Mucosa of rectum (tissue), 2 donors: Measurements from ENCODE around the gene RPGRIP1.

Experiments
- H3K27ac ChIP-seq, 2 donors: one replicate each; pipeline ENCODE4 v1.7.0; 2013; ENCODE audit warnings: inconsistent platforms in 2 of 2, low read depth in 2 of 2, low read length in 2 of 2
- H3K27me3 ChIP-seq, 2 donors: one replicate each; pipeline ENCODE4 v1.7.0; 2013; ENCODE audit warnings: low read length in 2 of 2; ENCODE audit not compliant: control insufficient read depth in 2 of 2, insufficient read depth in 2 of 2
- H3K36me3 ChIP-seq, 2 donors: one replicate each; pipeline ENCODE4 v1.7.0; 2013; ENCODE audit warnings: low read length in 2 of 2; ENCODE audit not compliant: control insufficient read depth in 2 of 2, insufficient read depth in 2 of 2
- H3K4me1 ChIP-seq, 2 donors: one replicate each; pipeline ENCODE4 v1.7.0; 2013; ENCODE audit warnings: low read length in 2 of 2, mild to moderate bottlenecking in 1 of 2; ENCODE audit not compliant: control insufficient read depth in 2 of 2, insufficient read depth in 2 of 2
- H3K4me3 ChIP-seq, 2 donors: one replicate each; pipeline ENCODE4 v1.7.0; 2013; ENCODE audit warnings: low read length in 2 of 2
- H3K9ac ChIP-seq, 2 donors: one replicate each; pipeline ENCODE4 v1.7.0; 2013; ENCODE audit warnings: low read length in 2 of 2, low read depth in 1 of 2, mild to moderate bottlenecking in 1 of 2
- H3K9me3 ChIP-seq, 2 donors: one replicate each; pipeline ENCODE4 v1.7.0; 2013; ENCODE audit warnings: low read length in 2 of 2; ENCODE audit not compliant: control insufficient read depth in 2 of 2
- donor health status: healthy.
- donor health status: Normal muscosa, but diverticular disease.

Gene RPGRIP1

GRCh38 chr14:21258005-21258888 lies 21.6 kb upstream of the RPGRIP1 start:
- Histone ChIP-seq H3K36me3 (peaks cover 35 to 70% of the 10 kb centered on the region in 2 donors), H3K27ac (no peak overlapping the region), H3K4me1 (peaks cover 8 to 15% of the 10 kb centered on the region in 2 donors), H3K9ac (no peak overlapping the region), H3K4me3 (no peak overlapping the region), H3K9me3 (no peaks in the 10 kb centered on the region), H3K27me3 (no peaks in the 10 kb centered on the region)

GRCh38 chr14:21258889-21259787 lies 20.7 kb upstream of the RPGRIP1 start:
- Histone ChIP-seq H3K9ac (no peak overlapping the region), H3K36me3 (peaks cover 42 to 72% of the 10 kb centered on the region in 2 donors), H3K9me3 (no peaks in the 10 kb centered on the region)

DNA sequence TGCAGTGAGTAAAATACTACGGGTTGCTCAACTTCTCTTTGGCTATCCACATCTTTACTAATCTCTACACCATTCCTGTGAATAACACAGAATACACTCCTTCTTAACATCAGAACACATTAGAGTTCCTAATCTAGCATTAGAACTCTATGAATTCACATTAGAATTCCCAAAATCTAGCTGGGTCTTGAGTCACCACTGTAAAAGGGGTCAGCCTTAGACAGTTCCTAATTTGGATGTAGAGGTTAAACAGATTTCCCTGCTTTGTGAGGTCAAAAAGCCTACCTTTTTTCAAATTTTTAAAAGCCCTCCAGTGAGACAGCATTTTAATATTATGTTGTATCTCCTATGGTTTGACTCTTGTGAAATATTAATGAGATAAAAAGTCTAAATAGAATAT lies 18.1 kb upstream of the RPGRIP1 start:
- no peak overlapping the region for H3K4me3 ChIP-seq
- peaks cover 23 to 30% of the 10 kb centered on the region in 2 donors for H3K4me1 ChIP-seq
- H3K9ac ChIP-seq, result no peak overlapping the region
- no peaks in the 10 kb centered on the region for H3K9me3 ChIP-seq
- no peak overlapping the region for H3K27ac ChIP-seq
- no peaks in the 10 kb centered on the region for H3K27me3 ChIP-seq
- peaks cover 42 to 61% of the 10 kb centered on the region in 2 donors for H3K36me3 ChIP-seq

More at GRCh38 chr14:21258889-21259787, 20.7 kb upstream of the RPGRIP1 start:
- H3K27ac ChIP-seq, result no peak overlapping the region
- H3K4me3 ChIP-seq, result no peak overlapping the region
- H3K4me1 ChIP-seq, result peaks cover 15% of the 10 kb centered on the region in 2 donors
- H3K27me3 ChIP-seq, result no peaks in the 10 kb centered on the region

DNA sequence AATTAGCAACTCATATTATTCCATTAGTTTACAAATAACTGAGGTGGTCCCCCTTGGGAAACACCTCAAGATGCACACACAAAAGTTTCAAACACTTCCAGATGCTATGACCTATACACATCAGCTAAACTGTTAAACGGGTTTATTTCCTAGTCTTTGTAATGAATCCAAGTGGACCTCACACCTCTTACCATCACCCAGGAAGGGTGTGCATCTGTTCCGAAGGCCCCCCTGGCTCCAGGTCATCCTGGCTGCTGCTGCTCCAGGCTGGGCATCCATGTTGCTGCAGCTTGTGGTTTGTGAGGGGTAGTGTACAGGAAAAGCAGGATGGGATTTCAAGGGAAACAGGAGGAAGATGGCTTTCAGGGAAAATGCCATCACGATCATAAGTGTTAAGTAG lies 17.5 kb upstream of the RPGRIP1 start:
- no peaks in the 10 kb centered on the region for H3K9me3 ChIP-seq
- H3K4me3 ChIP-seq, result no peak overlapping the region
- peaks cover 38 to 56% of the 10 kb centered on the region in 2 donors for H3K36me3 ChIP-seq
- peaks cover 20 to 32% of the 10 kb centered on the region in 2 donors for H3K4me1 ChIP-seq
- no peaks in the 10 kb centered on the region for H3K27me3 ChIP-seq
- H3K9ac ChIP-seq, result no peak overlapping the region
- no peak overlapping the region for H3K27ac ChIP-seq

DNA sequence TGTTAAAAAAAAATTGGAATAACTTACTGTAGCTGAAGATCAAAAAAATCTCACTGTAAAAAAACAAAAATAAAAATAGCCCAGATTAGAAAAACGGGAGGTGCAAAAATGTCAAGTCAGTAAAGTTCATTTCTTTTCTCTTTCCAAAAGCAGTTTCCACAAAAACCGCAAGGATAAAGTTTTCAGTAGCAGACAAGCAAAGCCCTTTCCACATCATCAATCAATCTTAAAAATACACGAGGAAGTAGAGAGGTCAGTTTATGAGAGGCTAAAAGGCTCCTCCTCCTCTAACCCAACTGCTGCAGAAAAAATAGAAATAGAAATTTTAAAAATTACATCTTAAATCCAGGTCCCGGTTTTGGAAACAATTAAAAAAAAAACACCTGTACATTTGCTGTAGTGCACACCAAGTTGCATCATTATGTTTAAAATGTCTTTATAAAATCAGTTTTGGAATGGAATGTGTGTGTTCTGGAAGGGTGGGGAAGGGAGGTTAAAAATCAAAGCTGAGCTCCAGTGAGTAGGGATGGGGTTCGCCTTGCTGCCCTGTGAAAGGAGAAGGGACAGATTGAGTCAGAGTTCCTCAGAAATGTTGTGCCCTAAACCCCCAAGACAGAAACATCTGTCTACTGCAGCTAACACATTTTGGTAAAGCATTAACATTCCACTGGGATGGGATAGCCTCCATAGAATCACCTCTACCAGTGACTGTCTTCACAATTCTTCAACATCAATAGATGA lies 16.4 kb upstream of the RPGRIP1 start:
- no peak overlapping the region for H3K4me3 ChIP-seq
- H3K27me3 ChIP-seq, result no peaks in the 10 kb centered on the region
- peaks cover 17 to 35% of the 10 kb centered on the region in 2 donors for H3K4me1 ChIP-seq
- H3K27ac ChIP-seq, result no peak overlapping the region
- no peak overlapping the region for H3K9ac ChIP-seq
- H3K9me3 ChIP-seq, result no peaks in the 10 kb centered on the region
- H3K36me3 ChIP-seq, result peaks cover 38 to 49% of the 10 kb centered on the region in 2 donors

DNA sequence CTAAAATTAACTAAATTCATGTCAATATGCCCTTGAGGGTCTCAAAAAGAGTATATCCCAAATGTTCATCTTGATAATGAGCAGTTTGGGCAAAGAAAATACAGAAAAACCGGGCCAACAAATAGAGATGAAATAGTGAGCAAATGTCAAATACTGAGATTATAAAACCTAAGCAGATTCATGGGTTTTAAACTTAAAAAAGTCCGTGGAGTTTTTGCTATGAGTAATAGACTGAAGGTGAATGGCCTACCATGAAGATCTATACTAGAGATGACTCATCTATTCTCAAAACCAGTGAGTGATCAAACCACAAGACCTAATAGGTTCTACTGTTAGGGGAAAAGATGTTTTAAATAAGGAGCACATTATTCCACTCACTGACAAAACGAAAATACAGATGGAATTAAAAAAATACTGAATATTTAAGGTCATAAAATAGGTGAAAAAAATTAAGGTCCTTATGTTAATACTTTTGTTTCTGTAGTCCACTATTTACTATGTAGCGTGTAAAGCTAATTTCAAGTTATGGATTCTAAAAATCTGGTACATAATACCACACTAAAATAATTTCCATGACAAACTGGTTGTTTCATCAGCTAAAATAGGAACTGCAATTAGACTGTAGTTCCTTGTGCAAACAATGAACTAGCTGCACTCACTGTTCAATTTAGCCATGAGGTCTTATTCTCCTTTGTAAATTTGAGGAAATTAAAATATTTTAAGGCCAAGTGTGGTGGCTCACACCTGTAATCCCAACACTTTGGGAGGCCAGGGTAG lies 15.7 kb upstream of the RPGRIP1 start:
- Histone ChIP-seq H3K9ac (no peak overlapping the region), H3K27ac (peak overlapping the region; percentile 6 to 27), H3K4me3 (no peak overlapping the region), H3K27me3 (no peaks in the 10 kb centered on the region), H3K9me3 (no peaks in the 10 kb centered on the region), H3K4me1 (peaks cover 17 to 35% of the 10 kb centered on the region in 2 donors), H3K36me3 (peaks cover 36 to 42% of the 10 kb centered on the region in 2 donors)

- H3K9ac ChIP-seq, result peak overlapping the region; percentile 35 to 99
- H3K27me3 ChIP-seq, result no peaks in the 10 kb centered on the region
- peaks cover 21 to 38% of the 10 kb centered on the region in 2 donors for H3K4me1 ChIP-seq
- peaks cover 19% of the 10 kb centered on the region in 2 donors for H3K36me3 ChIP-seq
- H3K9me3 ChIP-seq, result no peaks in the 10 kb centered on the region
- H3K4me3 ChIP-seq, result peak overlapping the region; percentile 90 to 100
- peak overlapping the region in 1 of 2 donors; percentile 33 for H3K27ac ChIP-seq
These were observed 12.4 kb upstream of the RPGRIP1 start for GRCh38 chr14:21267431-21267845.

DNA sequence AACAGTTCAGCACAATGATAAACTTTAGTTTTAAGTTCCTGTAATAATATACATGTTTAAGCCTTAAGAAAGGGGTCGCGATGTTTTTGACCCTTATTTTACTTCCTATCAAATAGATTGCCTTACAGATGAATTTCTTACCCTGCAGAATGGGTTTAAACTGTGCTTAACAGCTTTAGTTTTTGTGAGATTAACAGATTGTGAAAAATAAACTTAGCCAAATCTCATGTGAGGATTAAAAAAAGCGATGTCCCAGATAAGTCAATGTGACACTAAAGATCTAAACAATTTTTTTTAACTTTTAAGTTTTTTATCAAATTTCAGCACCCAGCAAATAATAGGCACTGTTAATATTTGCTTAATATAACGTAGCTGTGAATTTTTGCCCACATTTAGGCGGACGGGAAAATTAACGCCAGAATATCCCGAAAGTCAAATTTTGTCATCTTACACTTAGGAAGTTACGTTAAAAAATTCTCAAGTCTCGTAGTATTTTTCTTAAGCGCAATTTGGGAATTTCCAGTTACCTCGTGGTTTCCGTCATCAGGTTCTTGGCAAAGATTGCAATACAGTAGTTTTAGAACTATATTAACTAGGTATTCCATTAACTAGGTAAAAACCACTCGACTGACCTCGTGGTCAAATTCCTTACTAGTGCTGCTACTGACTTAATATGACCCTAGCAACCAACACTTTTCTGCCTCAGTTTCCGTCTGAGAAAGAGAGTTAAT lies 11.8 kb upstream of the RPGRIP1 start:
- H3K27me3 ChIP-seq, result no peaks in the 10 kb centered on the region
- peaks cover 12 to 17% of the 10 kb centered on the region in 2 donors for H3K36me3 ChIP-seq
- no peaks in the 10 kb centered on the region for H3K9me3 ChIP-seq
- H3K27ac ChIP-seq, result peak overlapping the region; percentile 89 to 91
- H3K4me3 ChIP-seq, result peak overlapping the region; percentile 90 to 100
- H3K4me1 ChIP-seq, result peaks cover 19 to 36% of the 10 kb centered on the region in 2 donors
- peak overlapping the region; percentile 99 to 100 for H3K9ac ChIP-seq
